ENCODE results near the gene CEP76.
"Not testable (repeated sequence)": the region's sequence is repeated elsewhere in the genome, so short reads cannot be mapped to it uniquely, and the experiment has no call there.

The CEP76 gene

DNA sequence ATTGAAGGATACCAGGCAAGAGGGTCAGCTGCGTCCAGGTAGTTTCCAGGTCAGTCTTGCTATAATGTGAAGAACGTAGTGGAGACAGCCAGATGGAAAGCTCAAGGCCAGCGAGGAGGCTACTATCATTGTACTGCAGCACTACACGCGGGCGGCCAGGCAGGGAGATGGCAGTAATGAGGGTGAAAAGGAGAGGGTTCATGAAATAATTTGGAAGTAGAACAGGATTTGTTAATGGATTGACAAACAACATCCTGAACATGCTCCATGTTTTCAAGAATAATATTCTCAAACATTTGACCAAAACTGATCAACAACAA lies 61.7 kb downstream of the CEP76 start:
- no peak for DNase-seq (ENCODE audit: low read depth)

DNA sequence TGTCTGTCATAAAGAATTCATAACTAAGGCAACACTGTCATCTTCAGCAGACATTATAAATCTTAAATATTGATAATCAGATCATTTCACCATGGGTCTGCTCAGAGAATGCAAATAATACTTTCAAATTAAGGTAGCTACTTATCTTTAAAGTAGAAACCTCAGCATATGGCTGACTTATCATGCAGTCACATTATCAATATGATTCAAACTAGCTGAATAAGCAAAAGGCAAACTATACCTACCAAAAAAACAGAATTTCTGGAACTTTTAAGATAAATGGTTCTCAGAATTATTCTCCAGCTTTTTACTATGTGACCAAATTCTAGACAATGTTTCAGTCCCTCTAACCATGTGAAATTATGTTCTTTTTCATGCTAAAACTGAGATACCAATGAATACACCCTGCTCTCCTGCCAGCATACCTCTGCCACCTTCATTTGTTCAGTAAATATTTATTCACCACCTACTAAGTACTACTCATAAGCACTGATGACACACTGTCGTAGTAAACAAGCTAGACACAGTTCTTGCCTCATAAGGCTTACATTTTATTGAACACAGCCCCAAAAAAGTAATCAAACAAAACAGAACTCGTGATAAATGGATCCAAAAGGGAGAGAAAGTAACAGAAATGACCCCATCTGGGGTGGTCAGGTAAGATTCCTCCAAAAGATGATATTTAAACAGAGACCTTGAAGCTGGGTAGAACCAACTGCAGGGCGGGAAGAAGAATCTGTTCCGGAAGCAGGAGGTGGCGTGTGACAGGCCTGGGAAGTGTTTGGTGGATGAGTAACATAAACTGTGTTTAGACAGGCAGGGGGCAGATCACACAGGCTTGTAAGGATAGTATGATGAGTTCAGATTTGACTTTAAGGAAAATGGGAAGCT lies 62.3 kb downstream of the CEP76 start:
- DNase-seq (ENCODE audit: low read depth), result no peak

DNA sequence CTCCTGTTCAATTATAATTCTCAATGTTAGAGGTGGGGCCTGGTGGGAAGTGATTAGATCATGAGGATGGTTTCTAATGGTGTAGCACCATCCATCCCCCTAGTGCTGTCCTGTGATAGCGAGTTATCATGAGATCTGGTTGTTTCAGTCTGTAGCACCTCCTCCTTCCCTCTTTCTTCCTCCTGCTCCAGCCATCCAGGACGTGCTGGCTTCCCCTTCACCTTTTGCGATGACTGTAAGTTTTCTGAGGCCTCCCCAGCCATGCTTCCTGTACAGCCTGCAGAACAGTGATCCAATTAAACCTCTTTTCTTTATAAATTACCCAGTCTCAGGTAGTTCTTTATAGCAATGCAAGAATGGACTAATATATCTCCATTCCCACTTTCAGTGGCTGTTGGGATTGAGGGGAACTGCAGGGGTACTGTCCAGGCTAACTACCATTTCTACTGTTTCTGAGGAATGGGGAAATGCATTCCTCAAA lies 63.8 kb downstream of the CEP76 start:
- no peak for DNase-seq (ENCODE audit: low read depth)

DNA sequence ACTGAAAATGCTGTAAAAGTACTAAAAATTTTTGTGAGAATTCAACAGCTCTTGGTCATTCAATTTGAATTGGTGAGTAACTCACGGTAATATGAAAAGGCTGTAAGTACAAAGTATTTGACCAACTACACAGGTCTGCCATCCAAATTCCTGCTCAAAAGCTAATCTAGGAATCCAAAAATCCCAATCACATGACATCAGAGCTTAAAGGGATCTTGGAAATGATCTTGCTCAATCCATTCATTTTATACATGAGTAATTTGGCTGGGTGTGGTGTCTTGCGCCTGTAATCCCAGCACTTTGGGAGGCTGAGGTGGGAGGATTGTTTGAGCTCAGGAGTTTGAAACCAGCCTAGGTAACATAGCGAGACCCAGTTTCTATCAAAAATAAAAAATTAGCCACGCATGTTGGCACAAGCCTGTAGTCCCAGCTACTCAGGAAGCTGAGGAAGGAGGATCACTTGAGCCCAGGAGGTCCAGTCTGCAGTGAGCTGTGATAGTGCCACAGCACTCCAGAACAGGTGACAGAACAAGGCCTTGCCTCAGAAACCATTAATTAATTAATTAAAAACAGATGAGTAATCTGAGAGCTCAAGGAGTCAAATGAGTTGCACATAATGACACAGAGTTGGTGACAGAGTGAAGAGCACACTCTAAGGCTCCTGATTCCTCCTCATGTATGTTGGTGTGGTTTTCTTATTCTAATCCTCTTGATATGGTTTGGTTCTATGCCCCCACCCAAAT lies 64.5 kb downstream of the CEP76 start:
- no peak for DNase-seq (ENCODE audit: low read depth)

DNA sequence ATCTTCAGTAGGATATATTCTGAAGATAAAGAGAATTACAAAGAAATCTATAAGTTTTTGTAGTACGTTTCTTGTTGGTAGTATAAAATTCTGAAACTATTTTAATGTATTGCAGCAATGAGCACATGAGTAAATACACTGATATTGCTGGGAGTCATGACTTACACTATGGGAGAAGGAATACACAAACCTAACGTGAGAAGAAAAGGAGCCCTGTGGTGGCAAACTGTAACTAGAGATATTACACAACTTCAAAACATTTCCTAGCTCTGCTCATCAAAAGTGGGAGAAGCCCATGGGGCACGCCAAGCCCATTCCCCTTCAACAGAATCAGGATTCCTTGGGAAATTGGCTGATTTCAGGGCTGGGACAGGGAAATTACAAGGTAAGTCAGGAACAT lies 65.1 kb downstream of the CEP76 start:
- DNase-seq (ENCODE audit: low read depth), result no peak

DNA sequence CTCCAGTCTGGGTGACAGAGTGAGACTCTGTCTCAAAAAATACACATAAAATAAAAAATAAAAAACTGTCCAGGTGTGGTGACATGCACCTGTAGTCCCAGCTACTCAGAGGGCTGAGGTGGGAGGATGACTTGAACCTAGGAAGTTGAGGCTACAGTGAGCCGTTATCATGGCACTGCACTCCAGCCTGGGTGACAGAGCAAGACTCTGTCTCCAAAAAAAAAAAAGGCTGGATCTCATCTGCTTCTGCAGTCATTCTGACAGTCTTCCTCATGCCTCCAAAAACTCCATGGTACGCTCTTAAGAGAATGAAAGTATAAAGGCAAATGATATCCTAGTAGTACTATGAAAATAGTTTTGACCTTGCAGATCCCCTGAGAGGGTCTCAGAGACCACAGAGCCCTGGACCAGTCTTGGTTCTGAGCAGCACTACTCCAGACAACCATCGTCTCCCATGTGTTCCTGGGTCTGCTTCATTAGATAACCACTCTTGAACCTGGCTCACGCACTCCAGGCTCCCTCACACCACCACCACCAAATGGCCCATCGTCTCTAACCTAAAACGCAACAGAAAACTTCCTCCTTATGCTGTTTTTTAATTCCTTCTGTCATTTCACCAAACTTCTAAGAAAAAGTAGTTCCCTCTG lies 70.6 kb downstream of the CEP76 start:
- no peak for DNase-seq (ENCODE audit: low read depth)

DNA sequence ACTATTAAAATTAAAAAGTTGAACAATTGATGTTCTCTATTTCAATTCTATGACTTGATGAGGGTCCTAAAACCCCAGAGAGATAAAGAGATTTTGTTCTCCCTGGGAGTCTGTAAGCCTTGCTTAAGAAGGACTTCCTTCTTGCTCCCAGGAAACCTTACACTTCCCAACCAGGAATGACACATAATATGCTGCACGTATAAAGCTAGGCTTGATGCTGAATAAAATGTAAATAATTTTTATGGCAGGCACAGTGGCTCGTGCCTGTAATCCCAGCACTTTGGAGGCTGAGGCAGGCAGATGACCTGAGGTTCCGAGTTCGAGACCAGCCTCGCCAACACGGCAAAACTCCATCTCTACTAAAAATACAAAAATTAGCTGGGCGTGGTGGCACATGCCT lies 72.4 kb downstream of the CEP76 start:
- DNase-seq (ENCODE audit: low read depth), result no peak

DNA sequence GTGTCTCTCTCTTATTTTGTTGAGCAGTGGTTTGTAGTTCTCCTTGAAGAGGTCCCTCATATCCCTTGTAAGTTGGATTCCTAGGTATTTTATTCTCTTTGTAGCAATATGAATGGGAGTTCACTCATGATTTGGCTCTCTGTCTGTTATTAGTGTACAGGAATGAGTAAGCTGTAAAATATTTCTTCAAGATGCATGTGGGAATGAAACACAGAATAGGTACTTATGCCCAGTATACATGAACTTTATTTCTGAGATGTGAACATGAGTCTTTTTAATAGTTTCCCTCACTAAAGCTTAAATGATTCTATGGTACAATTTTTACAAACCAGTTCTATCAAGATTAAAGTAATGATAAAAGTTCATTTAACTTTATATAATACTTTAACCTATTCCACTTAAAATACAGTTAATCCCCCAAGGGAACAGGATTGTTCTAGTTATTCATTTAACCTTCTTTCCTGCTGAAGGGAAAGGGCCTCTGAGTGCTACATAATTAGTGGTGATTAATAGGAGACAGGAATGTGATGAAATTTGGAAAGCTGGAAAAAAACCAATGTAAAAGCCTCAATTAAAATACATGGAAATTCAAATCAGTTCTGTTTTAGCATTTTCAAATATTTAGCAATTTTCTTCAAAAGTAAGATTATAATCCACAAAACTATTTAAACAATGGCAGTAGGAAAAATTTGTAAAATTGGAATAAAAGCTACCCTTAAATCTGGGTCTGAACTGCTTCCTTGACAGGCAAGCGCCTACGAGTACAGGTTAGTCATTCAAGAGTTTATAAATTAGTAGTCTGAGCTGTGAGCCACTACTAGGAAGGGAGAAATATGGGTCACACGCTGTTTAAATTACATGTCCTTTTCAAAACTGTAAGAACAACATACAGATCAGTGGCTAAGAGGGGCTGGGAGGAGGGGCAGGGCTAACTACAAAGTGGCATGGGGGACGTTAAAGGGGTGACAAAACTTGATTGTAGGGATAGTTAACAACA lies 73.5 kb downstream of the CEP76 start:
- DNase-seq (ENCODE audit: low read depth), result no peak

DNA sequence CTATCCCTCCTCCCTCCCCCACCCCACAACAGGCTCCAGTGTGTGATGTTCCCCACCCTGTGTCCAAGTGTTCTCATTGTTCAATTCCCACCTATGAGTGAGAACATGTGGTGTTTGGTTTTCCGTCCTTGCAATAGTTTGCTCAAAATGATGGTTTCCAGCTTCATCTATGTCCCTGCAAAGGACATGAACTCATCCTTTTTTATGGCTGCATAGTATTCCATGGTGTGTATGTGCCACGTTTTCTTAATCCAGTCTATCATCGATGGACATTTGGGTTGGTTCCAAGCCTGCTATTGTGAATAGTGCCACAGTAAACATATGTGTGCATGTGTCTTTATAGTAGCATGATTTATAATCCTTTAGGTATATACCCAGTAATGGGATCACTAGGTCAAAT lies 75.3 kb downstream of the CEP76 start:
- DNase-seq (ENCODE audit: low read depth), result not testable (repeated sequence)

DNA sequence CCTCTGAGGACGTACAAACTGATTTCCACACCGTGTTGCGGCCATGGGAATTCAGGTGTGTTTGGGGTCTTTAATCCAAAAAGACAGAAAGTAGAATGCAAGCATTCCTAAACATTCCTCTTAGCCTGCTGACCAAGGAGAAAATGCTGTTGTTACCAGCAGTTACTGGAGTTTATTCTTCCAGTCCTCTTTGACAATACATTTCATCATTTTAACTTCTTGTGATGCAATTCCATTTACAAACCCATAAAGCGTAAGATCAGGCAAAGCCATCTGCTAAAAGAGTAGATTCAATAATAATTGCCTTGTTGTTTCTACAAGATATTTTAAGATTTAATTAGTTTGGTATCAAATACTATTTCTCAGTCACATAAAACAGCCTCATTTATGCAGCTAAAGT lies 77.3 kb downstream of the CEP76 start:
- no peak for DNase-seq (ENCODE audit: low read depth)

Data from activated T-cell treated with anti-CD3 and anti-CD28 coated beads for 1 hour (primary cell).